Nucleus accumbens (tissue), 56 donors: Measurements from ENCODE around the gene ELL2.

ENCODE experiments used
- DNase-seq, 56 donors: peaks; one replicate each; lab custom pipeline; 2025; lab: John Stamatoyannopoulos, UW

The ELL2 gene

GRCh38 chr5:95889076-95889475, 72.6 kb downstream of the ELL2 start:
- no peak for DNase-seq

- no peak for DNase-seq
Observed at GRCh38 chr5:95887977-95888376, 73.7 kb downstream of the ELL2 start.

- no peak for DNase-seq
Observed at GRCh38 chr5:95886340-95887044, 75.2 kb downstream of the ELL2 start.

GRCh38 chr5:95884511-95884910, 77.1 kb downstream of the ELL2 start:
- no peak for DNase-seq

GRCh38 chr5:95884017-95884325, 77.7 kb downstream of the ELL2 start:
- DNase-seq, result no peak

- DNase-seq, result no peak
Observed at GRCh38 chr5:95883185-95884016, 78.2 kb downstream of the ELL2 start.

GRCh38 chr5:95881833-95882232, 79.8 kb downstream of the ELL2 start:
- DNase-seq, result peak in 9 of 56 donors; percentile 10 to 45 (median 18)

GRCh38 chr5:95880081-95880926, 81.3 kb downstream of the ELL2 start:
- no peak for DNase-seq

GRCh38 chr5:95879661-95880060, 82.0 kb downstream of the ELL2 start:
- DNase-seq, result no peak

GRCh38 chr5:95878417-95879323, 83.0 kb downstream of the ELL2 start:
- DNase-seq, result no peak

- DNase-seq, result no peak
Observed at GRCh38 chr5:95876782-95877181, 84.9 kb downstream of the ELL2 start.

GRCh38 chr5:95874246-95874645, 87.4 kb downstream of the ELL2 start:
- DNase-seq, result no peak

- DNase-seq, result no peak
Observed at GRCh38 chr5:95873351-95873750, 88.3 kb downstream of the ELL2 start.

- no peak for DNase-seq
Observed at GRCh38 chr5:95872346-95873268, 89.0 kb downstream of the ELL2 start.

- DNase-seq, result no peak
Observed at GRCh38 chr5:95871146-95871806, 90.4 kb downstream of the ELL2 start.

GRCh38 chr5:95870105-95870672, 91.5 kb downstream of the ELL2 start:
- DNase-seq, result no peak

- DNase-seq, result peak in 3 of 56 donors; percentile 9 to 22 (median 10)
Observed at GRCh38 chr5:95869173-95869855, 92.3 kb downstream of the ELL2 start.

- DNase-seq, result no peak
Observed at GRCh38 chr5:95868136-95868535, 93.5 kb downstream of the ELL2 start.
